SK-N-MC (cell line): ENCODE results near the gene OVOL3.
"Not testable (repeated sequence)": the region's sequence is repeated elsewhere in the genome, so short reads cannot be mapped to it uniquely, and the experiment has no call there.

ENCODE experiments used
- EZH2 ChIP-seq: fragments of 200-600 bp; sonication (generic); IDR thresholded peaks from one replicate; pipeline ENCODE4 v1.6.1; 2017; ENCODE audit warnings: antibody characterized with exemption
- POLR2AphosphoS5 ChIP-seq: IDR thresholded peaks from 2 replicates; pipeline ENCODE4 v1.6.1; 2012; ENCODE audit warnings: mild to moderate bottlenecking, low read depth, low read length, borderline replicate concordance

DNA sequence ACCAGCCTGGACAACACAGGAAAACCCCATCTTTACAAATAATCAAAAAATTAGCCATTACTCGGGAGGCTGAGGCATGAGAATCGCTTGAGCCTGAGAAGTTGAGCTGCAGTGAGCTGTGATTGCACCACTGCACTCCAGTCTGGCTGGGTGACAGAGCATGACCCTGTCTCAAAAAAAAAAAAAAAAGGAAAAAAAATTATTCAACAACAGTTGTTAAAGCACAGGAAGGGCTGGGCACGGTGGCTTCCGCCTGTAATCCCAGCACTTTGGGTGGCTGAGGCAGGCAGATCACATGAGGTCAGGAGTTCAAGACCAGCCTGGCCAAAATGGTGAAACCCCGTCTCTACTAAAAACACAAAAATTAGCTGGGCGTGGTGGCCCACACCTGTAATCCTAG lies 20.3 kb downstream of the OVOL3 start:
- TF ChIP-seq EZH2, POLR2AphosphoS5: not testable (repeated sequence)
